HG02763 (cell line): ENCODE results near the gene TALDO1.
A peak's percentile ranks its signal among the peaks of the same experiment; 100 is the strongest.

Experiments used
- ATAC-seq: cut with Tn5 transposase; IDR thresholded peaks from one replicate; pipeline ENCODE4 v1.9.1; 2021; ENCODE audit warnings: mild to moderate bottlenecking, moderate library complexity; ENCODE audit not compliant: unreplicated experiment

The TALDO1 gene

DNA sequence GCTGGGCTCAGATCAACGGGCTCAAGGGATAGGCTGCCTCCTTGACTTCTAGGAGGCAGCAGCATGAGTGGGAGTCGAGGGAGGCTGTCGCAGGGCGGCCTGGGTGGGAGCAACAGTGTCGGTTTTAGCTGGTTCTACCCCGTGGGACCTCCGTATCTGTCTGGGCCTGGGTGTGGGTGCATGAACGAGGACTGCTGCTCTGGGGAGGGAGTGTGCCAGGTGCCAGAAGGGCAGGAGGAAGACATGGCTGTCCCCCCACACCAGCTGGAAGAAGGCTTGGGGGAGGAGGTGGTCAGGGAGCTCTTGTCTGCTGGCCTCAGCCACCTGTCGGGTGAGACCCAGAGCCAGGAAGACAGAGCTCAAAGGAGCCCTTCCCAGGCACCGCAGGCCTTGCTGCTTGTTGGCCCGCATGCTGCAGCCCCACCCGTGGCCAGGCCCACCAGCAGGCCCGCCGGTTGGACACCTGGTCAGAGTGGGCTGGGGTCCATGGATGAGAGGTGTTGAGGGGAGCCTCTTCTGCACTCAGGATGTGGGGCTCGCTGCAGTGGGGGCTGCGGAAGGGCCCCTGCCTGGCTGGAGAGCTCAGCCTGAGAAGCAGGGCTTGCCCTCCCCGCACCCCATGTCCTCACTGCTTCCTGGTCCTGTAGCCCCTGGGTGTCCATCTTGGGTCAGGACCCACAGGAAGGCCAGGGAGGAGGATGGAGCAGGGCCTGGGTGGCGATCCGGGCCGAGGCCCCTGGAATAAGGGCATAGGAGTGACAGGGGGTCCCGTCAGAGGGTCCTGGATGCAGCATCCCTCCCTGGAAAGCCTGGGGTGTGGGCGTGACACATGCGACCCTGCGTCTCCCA lies 39.2 kb downstream of the TALDO1 start:
- ATAC-seq = no peak

DNA sequence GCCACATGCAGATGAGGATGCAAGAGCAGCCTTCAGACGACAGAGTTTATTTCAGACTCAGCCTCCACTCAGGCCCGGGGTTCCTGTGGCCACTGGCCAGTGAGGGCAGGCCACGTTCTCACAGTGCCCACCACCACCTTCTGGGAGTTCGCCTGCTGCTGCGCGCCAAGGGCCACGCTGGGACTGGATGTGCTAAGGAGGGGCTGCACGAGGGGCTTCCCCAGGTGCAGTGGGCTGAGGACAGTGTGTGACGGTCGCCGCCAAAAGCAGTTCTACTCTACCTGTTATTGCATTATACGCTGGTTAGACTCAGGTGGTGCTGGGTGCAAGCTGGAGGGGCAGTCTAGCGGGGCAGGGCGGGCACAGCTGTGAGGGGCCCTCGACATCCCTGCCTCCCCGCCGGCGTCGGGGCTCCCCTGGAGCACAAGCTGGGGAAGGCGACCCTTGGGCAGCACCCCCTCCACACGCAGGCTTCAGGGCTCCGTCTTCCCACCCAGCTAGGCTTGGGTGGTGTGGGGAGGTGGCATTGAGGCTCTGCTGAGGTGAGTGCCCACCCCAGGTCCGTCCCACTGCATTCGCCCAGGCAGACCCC lies 39.9 kb downstream of the TALDO1 start:
- ATAC-seq = no peak

DNA sequence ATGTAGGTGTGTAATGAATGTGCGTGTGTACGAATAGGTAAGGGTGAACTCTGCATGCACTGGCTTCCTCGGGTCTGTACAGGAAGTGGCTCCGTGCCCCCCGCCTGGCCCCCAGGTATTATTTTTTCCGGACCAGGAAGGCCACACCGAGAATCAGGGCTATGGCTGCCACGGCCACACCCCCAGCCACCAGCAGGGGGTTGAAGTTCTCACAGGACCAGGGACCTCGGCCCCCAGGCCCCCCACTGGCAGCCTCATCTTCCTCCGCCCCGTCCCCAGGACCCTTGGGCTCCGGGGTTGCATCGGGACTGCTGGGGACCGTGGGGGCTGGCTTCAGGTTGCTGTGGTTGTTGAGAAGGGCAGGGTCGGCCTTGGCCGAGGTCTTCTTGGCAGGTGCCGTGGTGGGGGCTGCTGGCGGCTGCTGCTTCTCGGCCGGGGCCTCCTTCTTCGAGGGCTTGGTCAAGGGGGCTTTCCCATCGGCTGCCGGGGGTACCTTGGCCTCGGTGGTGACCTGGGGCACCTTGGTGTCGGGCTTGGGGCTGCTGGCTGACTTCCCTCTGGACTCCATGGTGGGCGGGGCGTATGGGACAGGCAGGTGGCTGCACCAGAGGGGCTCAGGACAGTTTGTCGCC lies 40.9 kb downstream of the TALDO1 start:
- no peak for ATAC-seq

DNA sequence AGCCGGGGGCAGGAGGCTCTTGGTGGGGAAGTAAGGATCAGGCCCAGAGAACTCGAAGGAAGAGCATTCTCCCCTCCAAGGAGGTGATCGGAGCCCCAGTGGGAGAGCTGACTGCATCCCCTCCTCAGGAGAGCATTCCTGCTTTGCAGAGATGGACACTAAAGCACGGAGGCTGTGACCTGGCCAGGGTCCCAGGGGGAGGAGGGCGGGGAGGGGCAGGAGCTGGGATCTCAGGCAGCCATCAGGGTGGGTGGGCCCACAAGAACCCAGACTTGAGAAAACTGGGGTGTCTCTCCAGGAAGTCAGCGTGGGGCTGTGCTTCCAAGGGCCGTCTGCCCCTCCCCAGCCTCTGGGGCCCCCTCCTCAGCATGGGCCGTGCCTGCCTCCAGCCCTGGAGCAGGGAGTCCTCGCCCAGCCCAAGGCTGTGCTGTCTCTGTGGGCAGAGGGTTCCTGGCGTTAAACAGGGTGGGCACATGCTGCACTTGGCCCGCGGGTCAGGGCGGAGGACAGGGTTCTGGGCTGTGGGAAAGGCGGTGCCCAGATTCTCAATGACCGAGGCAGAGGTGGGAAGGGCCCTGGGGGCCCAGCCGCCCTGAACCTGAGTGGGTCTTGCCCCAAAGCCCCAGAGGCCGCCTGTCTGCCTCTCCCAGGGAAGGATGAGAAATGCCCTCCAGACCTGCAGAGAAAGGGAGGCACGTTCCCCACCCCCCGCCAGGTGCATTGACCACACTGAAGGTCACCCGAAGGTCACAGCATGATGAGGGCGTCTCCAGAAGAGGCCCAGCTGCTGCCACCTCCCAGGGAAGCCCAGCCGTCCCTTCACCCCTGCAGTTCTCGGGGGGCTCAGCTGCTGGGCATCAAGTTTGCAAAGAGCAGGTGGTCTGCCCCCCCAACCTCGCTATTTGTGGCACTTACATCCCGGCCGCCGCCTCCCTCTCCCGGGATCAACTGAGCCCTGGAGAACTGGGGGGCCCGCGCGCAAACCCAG lies 42.0 kb downstream of the TALDO1 start:
- ATAC-seq = no peak

DNA sequence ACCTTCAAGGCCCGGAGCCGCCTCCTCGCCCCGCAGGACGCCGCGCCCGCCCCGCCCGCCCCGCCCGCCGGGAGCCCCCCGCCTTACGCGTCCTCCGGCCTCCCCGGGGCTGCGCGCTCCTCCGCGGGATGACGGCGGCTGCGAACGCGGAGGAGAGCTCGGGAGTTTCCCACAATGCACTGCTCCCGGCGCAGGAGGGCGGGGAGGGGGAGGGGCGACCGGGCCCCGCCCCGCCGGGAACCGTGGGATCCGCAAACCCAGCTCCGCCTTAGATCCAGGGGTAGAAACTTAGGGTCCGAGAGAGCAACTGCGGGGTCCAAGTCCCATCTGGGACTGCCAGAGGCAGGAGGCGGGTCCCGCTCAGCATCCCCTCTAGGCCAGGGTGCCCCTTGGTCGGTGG lies 42.7 kb downstream of the TALDO1 start, which contains the start of gene CEND1:
TSS of gene CEND1 (minus strand) at position 148 of the 400 bp plus-strand sequence. CDS start 1,514 bp downstream, outside the sequence.
- no peak for ATAC-seq

DNA sequence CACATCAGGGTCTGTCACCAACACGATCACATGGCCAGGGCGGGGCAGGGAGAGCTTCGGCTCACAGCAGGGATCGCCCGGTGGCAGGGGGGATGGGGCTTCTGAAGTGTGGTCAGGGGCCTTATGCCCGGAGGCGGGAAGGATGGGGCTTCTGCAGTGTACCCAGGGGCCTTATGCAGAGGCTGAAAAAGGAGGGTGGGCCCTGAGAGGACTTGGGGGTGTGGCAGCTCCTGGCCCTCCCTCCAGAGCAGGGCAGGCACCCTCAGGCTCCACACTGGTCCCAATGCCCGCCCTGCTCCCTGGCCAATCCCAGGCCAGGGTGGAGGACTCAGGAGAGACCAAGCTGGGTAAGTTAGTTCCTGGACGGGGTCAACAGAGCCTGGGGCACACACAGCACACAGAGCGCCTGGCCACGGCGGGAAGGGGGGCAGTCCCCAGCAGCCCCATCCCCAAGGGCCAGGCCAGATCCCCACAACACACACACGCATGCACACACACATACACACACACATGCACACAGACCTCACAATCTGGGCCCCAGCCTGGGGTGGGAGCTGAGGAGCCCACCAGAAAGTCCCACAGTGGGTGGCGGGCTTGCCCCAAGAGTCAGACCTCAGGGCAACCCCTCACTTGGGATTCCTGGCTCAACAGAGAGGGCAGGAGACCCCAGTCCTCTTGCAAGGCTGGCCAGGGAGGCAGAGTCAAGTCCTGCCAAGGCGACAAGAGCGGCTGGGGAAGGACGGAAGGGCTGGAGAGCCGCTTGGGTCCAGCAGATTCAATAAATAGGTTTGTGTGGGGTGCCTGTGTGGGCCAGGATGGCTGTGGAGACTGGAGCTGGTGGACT lies 43.7 kb downstream of the TALDO1 start:
- ATAC-seq = no peak

DNA sequence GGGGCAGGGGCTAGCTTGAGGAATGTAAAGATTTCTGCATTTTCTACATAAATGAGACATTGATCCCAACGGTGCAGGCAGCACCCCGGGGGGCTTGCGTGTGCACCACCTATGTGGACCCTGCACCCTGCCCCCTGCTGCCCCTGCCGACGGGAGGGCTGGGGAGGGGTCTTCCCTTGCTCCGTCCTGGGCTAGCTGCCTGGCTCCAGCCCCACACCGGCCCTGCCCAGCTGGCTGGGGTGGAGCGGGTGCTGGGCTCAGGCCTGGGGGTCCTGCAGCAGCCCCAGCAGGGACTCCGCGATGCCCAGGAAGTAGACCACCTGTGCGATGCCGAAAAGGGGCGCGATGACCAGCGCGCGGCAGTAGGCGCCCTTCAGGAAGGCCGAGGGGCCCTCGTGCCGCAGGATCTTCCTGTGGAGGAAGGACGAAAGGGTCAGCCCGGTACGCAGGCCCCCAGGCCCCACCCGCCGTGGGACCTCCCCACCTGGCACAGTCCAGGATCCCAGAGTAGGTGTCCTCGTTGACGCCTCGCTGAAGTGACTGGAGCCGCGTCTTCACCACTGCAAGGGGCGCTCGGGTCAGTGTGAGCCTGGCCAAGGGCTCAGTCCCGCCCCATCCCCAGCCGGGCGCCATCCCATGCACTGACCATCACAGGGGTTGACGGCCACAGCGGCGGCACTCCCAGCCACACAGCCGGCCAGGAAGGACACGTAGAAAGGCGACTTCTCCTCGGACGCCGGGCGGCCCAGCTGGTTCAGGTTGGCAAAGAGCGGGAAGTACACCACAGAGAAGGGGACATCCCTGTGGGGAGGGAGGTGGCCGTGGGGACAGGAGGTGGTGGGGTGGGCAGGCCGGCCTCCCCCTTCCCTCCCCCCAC lies 44.6 kb downstream of the TALDO1 start:
- no peak for ATAC-seq

DNA sequence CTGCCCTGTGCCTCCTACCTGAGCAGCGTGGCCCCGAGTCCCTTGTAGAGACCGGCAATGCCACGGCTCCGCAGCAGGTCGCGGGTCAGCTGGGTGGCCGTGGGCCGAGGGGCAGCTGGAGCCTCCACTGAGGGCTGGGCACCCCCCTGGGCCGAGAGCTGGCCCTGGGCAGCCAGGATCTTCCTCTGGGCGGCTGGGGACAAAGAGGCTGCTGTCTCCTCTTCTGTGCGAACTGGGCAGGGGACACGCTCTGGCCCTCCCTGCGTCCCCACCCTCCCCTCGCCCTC lies 45.2 kb downstream of the TALDO1 start:
- no peak for ATAC-seq

DNA sequence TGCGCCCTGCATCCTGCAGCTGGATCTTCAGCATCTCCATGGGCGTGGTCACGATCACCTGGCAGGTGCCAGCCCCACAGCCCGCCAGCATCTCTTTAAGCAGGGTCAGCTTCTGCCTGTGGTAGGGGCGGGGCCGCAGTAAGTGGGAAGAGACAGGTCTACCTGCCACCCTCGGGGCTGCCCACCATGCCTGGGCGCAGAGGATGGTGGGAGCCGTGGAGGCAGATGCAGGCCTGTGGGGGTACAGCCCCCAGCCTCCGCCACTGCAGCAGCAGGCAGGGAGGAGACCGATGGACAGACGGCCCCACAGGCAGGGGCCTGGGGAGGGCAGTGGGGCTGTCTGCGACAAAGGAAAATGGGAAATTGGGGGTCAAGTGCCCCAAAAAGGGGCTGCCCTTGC lies 45.6 kb downstream of the TALDO1 start:
- no peak for ATAC-seq

DNA sequence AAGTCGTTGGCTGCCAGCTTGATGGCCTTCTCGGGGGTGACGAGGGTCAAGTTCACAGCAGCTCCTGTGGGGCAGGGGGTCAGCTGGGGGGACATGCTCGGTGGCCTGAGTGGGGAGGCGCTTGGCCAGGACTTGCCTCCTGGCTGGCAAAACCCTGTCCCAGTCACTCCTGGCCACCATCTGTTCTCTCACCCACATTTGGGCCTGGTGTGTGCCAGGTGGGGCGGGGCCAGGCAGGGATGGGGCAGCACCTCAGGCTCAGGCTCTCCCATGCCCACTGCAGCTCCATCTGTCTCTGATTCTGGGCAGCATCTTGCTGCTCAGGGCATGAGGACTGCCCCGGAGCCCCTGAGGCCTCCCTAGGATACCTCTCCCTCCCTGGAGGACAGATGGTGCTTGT lies 46.3 kb downstream of the TALDO1 start:
- no peak for ATAC-seq

DNA sequence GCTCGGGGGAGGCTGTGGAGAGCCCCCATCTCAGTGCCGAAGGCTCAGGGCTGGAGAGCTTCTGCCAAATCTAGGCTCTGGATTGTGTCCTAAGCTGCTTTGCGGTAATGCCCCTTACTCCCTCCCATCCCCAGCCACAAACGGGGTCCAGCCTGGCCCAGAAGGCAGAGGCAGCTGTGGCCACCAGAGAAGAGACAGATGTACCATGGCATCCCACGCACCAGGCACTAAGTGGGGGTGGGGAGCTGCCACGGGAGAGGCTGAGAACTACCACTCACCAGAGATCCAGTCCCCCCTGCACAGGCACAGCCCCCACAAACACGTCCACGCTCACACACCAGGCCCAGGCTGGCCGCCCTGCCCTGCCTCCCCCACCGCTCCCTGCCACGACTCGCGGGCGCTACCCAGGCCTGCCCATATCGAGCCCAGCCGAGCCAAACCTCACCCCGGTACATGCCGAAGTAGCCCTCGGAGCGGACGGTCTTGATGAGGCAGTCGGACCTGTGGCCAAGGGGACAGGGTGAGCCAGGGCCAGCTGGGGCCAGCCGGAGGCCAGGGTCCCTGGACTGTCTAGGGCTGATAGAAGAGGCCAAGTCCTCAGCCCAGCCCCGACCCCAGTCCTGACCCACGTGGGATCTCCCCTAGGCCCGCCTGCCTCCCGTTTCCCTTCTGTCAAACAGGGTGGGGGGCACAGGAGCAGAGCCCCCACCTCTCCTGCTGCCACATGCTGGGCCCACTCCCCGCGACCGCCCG lies 46.9 kb downstream of the TALDO1 start:
- ATAC-seq = no peak

DNA sequence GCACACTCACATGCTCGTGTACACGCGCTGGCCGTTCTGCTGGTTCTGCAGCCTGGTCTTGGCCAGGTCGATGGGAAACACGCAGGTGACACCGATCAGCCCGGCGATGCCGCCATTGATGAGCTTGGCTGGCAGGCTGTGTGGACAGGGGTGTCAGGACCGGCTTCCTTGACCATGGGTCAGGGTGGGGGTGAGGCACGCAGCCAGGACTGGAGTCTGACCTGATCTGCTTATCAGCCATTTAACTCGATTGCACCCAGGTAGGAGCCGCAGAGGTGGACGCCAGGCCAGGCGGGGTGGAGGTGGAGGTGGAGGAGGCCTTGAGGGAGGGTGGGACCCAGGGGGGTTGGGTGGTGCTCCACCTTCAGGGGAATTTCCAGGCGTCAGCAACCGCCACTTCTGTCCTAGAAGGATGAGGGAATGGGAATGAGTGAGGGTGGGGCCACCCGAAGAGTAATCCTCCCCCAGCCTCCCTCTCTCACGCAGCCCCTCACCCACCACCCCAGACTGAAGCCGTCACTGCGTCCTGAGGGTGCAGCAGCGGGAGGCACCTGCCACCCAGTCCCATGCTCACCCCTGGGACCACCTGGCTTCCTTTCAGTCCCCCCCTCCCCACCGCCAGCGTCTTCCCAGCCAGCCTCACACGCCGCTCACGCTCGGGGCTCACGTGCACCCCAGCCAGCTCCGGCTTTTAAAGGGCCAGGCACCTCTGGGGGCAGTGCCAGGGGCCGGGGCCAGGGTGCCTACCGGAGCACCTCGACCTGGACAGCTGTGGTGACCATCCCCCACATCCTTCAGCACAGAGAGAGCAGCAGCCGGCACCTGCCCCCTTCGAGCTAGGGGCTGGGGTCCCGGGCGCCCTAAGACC lies 47.7 kb downstream of the TALDO1 start:
- no peak for ATAC-seq

DNA sequence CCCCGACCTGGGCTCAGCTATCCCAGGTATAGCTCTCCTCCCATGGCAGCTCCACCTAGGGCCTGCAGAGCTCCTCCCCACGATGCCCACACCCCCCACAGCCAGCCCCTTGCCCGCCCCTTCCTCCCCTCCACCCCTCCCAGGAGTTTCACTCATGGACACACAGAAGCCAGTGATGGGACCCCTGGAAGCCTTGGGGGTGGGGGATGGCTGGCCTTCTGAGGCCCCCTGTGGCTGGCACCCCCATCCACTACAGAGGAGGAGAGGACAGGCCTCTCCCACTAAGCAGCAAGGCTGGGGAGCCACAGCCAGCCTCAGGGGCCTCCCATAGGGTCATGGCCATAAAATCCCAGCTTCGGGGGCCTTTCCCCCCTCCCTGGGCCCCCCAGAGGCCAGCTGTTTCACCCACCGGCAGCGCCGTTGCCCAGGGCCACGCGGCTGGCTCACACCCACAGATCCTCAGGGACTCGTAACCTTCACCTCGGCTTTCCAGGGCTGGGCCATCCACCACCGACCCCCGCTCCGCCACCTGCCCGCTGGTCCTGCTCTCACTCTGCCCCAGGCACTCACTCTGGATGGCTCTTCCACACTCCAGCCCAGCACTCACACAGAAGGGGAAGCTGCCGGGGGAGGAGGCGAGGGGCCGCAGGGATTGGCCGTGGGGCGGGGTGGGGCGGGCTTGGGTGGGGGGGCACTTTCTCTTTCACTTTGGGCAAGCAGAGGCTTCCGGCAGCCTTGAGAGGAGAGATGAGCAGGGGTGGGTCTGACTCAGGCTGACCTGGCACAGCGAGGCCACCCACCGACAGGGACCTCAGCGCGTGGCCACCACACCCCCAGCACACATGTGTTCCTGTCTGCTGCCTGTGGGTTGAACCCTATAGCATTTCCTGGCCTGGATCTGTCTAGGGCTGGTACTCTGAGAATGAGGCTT lies 48.6 kb downstream of the TALDO1 start:
- no peak for ATAC-seq

DNA sequence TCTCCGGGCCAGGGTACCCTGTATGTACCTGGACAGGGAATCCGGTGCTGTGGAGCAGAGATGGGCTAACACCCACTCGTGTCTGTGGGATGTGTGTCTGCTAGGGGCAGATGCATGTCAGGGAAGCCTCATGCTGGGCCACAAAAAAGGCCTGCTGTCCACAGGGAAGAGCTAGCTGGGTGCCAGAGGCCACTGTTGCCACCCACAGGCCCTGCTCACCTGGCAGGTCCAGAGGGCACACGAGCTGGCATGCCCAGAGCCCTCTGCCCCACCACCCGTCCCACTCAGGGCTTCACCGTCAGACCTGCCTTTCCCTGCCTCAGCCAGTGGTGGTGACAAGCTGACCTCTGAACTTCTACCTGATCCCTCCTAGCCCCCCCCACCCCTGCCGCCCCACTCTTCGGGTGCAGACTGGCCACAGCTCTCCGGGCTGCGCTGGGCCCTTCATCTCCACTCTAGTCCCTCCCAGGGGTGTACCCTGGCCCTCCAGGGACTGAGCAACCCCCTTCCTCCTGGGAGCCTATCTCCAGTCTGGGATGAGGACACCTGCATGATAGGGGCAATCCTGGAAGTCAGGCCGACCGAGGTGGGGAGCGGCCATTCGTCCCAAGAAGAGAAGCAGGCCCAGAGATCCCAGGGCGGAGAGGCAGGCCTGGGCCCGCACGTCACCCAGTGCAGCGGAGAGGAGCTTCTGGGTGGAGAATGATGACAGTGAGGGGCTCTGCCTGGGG lies 49.5 kb downstream of the TALDO1 start:
- ATAC-seq = no peak

DNA sequence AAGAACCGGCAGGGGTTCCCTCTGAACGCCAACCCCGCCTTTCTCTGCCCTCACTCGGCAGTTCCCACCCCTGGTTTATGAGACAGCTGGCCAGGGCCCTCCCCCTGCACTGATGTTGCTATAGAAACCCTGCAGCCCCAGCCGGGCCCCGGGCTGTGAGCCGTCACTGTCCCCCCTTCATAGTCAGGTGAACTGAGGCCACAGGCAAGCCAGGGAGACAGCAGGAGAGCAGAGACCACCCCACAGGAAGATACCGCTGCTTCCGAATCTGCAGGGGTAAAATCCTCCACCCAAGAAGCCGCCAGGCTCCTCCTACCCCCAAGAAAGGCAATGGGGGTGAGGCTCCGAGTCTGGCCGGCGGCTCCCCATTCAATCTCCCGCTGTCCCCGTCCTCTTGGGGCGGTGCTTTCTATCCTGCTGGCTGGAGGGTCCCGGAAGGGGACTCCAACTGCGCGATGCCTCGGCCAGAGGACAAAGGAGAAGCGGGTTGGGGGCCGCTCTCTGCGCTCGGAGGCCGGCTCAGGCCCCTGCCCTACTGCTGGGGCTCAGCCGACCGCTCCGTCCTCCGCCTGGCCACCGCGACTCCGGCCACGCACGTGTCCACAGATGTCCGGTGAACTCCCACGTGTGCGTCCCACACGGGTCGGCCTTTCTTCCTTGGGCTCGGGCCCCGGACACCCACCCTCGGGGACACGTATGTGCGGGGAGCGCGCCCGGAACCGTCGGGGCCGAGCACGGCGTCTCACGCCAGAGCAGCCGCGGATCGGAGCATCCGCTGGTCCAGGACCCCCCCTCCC lies 50.2 kb downstream of the TALDO1 start:
- peak; percentile 33 for ATAC-seq
